Measurements from ENCODE around the gene STPG4.

- no peak for TF ChIP-seq CTCF (IDR thresholded peaks at IDR 0.05 in 8 of 11, conservative IDR thresholded peaks at IDR 0.05 in 3 of 11)
- TF ChIP-seq POLR2A (IDR thresholded peaks at IDR 0.05) = no peak
These were observed 93.0 kb downstream of the STPG4 start for GRCh38 chr2:47061944-47062678.

Measured in spleen (tissue), 7 donors.